ENCODE measurements around the gene HCK.
"Not testable (repeated sequence)": the region's sequence is repeated elsewhere in the genome, so short reads cannot be mapped to it uniquely, and the experiment has no call there.

Gene HCK

DNA sequence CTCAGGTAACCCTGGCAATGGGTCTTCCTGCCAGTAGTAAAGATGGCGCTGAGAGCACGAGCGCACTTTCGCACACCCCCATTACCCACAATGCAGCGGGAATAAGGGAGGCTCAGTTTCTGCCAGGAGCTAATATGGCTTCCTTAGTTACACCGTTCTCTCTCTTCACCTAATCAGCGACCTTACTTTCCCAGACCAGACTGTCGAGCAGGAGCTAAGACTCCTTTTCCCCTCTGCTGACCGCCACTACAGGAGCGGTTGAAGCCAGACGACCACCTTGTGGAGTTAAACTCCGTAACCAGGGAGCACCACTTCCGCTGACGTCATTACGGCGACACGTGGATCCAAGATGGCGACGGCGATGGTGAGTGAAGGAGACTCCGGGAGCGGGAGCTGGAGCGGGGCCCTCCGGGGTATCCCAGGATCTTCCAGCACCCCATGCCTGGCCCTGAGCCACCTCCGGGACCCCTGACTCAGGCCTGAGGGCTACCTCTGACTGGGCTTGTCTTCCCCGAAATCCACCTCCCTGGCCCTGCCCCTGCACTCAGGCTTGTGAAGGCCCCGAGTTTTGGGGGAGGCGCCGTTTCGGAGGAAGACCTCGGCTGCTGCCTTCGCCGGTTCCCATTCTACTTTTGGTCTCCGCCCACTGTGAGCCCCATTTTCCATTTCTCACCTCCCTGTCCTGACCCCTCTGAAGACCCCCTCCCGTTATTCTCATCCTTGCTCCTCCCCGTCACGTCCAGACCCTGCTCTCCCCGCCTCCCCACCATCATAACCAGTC lies 57.5 kb downstream of the HCK start, which contains the start of gene TM9SF4:
Gene TM9SF4, plus strand, starts transcription at position 323 of the 781 bp plus-strand sequence. Its CDS starts 27 bp downstream, at position 350.
- peak; percentile 90 for DNase-seq

DNA sequence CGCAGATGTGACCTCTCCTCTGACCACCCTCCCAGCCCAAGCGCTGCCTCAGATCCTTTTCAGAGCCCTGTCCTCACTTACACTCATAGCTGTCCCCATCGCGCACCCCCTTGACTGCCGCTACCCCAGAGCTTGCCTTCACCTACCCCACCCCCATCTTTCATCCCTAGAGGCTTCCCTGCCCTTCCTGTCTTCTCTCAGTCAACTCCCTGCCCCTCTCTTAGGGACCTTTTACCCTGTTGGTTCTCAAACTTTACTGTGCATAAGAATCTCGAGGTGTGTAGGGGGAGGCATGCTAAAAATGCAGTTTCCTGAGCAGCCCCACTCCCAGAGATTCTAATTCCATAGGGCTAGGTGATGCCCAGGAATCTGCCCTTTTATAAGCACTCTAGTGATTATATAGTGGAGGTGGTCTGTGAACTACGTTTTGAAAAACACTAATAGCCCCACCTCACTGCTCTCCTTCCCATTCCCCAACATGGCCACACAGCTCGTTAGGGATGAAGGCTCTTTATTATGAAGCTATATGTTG lies 58.2 kb downstream of the HCK start:
- no peak for DNase-seq

DNA sequence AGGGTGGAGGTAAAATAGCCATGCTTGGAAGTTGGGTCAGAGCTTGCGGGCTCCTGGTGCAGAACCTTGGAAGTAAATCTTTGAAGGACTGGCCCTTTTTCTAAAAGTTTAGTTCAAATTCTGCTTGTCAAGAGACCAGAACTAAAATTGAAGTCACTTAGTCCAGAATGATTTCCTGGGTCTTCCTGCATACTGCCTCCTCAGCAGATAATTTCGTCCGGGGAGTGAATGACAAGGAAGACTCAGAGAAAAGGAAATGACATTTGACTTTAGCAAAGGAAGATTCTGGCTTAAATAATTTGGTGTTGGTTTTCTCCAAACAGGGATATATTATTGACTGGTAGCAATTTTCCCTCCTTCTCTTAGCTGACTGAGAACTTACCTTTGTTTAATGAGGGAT lies 58.7 kb downstream of the HCK start:
- no peak for DNase-seq

DNA sequence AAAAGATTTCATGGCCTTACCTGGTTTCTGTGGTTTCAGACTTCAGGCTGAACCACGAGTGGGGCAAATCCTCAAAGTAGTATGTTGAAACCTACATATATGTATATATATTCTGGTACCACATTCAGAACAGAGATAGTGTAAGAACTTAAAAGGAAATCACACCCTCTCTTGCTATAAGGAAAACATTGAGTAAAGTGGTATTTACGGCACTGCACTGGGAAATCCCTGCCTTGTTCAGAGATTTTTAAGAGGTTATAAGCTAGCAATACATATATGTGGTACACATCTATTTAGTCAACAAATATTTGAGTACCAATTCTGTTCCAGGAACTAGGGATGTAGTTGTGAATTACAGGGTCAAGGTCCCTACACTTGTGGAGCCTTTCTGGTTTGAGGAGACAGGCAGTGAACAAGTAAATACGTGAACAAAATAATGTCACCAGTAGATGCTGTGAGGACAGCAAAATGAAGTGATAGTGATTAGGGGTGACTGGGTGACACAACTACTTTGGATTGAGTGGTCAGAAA lies 59.2 kb downstream of the HCK start:
- no peak for DNase-seq

DNA sequence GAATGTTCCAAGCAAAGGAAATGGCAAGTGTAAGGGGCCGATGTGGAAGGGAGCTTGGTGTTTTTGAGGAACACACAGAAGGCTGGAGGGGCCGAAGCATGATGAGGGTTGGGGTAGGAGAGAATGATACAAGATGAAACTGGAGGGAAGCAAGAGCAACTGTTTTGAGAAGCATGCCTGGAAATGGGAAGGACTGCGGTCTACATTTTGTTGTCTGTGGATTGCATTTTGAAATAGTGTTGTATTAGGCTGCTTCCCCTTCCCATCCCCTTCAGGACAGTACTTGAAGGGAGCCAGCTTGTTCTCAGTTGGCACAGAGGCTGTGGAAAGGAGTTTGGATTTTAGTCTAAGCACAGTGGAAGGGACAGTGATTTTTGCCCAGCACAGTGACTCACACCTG lies 59.7 kb downstream of the HCK start:
- no peak for DNase-seq

DNA sequence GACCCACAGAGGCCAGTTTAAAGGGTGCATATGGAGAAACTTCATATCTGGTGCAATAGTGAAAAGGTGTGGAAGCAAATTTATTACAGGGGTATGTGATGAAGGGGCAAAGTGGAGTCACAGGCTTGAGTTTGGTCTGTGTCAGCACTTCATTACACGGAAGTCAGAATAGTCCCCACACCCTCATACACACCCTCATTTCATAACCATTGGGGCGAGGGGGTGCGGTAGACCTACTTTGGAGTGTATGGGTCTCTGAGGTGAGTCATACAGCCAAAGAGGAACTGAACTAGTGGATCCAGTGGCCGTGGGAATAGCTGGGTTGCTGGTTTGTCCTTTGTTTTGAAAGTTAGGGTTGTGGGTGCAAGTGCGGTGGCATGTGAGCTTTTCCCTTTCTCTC lies 60.8 kb downstream of the HCK start:
- DNase-seq: no peak

DNA sequence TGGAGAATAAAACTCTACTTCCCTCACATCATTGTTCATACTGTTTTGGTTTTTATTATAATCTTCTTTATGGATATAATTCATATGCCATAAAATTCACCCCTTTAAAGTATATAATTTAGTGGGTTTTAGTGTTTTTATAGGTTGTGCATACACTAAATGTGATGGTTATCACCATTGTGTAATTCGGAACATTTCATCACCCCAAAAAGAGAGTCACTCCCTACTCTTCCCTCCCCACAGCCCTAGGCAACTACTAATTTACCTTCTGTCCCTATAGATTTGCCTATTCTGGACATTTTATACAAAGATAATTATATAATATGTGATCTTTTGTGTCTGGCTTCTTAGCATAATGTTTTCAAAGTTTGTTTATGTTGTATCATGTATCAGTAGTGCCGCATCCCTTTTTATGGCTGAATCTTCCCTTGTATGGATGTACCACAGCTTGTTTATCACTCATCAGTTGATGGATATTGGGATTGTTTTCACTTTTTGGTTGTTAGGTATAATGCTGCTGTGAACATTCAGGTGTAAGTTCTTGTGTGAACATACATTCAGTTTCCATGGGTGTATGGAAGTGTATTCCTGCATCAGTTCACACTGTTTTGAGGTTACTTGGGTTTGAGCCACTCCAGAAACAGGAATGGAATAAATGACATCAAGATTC lies 61.7 kb downstream of the HCK start:
- no peak for DNase-seq

DNA sequence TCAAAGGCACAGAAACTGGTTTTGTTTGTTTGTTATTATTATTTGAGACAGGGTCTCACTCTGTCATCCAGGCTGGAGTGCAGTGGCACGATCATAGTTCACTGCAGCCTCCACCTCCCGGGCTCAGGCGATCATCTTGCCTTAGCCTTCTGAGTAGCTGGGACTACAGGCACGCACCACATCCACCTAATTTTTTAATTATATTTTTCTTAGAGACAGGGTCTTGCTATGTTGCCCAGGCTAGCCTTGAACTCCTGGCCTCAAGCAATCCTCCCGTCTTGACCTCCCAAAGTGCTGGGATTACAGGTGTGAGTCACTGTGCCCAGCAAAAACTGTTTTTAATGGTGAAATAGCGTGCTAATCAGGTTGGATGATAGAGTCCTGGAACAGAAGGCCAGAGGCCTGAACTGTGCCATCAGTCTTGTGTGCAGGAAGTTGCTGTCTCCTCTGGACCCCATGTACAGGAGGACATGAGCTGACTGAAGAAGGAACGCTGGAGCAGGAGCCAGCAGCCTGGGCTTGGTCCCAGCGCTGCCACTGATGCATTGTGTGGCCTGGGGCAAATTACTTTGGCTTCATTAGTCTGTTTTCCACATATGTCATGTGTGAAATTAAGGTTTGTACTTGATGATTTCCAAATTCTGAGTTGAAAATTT lies 62.4 kb downstream of the HCK start:
- DNase-seq: no peak

DNA sequence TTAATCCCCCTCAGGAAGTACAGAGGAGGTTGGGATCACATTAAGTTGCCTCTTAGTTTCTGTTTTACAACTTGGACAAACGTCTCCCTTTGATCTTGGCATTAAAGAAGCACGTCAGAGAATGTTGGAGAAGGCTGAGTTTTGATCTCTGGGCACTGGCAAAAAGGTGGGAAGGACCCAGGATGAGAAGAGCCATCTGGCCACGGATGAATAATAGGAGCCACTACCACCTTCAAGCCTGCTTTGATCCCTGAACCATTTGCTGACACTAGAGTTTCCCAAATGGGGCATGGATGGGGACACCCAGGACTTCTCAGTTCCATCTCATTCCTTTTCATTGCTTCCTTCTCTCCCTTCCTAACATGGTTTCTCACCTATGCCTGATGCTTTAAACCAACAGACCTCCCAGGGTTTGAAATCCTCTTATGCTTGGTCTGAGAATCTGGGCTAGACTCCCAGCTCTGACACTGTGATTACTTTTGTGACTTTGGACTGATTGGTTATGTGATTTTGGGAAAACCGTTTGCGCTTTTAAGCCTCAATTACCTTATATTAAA lies 63.2 kb downstream of the HCK start:
- DNase-seq: no peak

DNA sequence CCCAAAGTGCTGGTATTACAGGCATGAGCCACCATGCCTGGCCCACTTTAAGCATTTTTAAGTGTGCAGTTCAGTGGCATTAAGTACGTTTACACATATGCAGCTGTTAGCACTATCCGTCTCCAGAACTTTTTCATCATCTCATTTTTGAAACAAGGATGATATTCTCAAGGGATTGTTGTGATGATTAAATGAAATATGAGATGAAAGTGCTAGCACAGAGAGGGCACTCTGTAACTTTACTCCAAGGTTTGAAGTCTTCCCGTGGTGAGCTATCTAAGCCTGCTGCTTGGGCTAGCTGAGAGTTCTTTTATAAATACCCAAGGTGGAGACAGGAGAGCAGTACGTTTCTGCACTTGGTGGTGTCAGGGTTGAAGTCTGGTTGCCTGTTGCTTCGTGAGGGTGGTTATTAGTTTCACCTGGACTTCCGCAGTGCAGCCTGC lies 64.1 kb downstream of the HCK start:
- DNase-seq: no peak

DNA sequence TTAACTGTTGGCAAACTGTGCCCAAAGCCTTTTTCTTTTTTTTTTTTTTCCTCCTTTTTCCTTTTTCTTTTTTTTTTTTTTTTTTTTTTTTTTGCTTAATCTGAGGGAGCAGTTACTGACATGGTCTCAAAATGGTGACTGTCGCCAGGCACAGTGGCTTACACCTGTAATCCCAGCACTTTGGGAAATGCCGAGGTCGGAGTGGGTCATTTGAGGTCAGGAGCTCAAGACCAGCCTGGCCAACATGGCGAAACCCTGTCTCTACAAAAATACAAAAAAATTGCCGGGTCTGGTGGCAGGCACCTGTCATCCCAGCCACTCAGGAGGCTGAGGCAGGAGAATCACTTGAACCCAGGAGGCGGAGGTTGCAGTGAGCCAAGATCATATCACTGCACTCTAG lies 64.8 kb downstream of the HCK start:
- DNase-seq: not testable (repeated sequence)

DNA sequence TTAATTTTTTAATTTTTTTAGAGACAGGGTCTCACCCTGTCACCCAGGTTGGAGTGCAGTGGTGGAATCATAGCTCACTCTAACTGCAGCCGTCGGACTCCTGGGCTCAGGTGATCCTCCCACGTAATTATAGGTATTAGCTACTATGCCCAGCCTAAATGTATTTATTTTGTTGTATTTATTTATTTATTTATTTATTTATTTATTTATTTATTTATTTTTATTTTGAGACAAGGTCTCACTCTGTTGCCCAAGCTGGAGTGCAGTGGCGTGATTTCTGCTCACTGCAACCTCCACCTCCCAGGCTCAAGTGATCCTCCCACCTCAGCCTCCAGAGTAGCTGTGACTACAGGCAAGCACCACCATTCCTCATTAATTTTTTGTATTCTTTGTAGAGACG lies 66.4 kb downstream of the HCK start:
- DNase-seq: not testable (repeated sequence)

DNA sequence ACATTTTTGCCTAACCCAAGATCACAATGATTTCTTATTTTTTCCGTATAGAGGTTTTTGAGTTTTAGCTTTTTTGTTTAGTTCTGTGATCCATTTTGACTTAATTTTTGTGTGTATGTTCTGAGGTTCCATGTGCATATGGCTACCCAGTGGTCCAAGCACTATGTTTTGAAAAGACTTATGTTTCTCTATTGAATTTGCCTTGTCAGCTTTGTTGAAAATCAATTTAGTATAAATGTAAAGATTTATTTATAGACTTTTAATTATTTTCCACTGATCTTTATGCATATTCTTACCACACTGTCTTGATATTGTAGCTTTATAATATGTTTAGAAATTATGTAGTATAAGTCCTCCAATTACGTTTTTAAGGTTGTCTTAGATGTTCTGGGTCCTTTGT lies 67.7 kb downstream of the HCK start:
- no peak for DNase-seq

DNA sequence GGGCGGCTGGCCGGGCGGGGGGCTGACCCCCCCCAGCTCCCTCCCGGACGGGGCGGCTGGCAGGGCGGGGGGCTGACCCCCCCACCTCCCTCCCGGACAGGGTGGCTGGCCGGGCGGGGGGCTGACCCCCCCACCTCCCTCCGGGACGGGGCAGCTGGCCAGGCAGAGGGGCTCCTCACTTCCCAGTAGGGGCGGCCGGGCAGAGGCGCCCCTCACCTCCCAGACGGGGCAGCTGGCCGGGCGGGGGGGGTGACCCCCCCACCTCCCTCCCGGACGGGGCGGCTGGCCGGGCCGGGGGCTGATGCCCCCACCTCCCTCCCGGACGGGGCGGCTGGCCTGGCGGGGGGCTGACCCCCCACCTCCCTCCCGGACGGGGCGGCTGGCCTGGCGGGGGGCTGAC lies 69.9 kb downstream of the HCK start:
- not testable (repeated sequence) for DNase-seq

DNA sequence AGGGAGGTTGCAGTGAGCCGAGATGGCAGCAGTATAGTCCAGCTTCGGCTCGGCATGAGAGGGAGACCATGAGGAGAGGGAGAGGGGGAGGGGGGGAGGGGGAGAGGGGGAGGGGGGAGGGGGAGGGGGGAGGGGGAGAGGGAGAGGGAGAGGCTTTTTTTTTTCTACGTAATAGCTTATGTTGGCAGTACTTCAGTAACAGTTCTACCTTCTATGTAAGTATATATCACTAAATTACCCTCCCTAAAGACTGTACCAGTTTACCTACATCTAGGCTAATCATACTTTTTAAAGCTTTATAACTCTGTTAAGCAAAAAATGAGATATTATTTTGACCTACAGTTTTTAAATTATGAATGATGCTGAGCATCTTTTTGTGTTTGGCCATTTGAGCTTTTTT lies 71.0 kb downstream of the HCK start:
- DNase-seq: no peak

DNA sequence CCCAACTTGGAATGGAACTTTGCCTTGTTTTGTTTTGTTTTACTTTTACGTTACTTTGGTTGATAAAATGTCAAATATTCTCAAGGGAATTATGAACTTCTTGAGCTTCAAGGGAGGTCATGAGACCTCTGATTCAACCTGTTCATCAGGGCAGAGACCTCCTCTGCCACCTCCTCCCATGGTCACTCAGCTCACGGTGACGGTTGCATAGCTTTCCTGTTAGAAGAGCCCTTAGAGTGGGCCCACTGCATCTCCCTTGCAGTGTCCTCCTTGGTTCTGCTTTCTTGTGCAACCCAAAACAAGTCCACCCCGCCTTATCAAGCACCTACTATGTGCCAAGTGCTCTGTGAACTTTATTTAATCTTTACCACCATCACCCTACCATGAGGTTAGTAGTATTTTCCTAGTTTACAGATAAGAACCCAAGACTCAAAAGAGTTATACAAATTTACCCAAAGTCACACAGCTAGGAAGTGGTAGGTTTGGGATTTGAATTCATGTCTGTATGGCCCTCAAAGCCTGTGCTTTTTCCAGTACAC lies 72.9 kb downstream of the HCK start:
- DNase-seq: no peak

DNA sequence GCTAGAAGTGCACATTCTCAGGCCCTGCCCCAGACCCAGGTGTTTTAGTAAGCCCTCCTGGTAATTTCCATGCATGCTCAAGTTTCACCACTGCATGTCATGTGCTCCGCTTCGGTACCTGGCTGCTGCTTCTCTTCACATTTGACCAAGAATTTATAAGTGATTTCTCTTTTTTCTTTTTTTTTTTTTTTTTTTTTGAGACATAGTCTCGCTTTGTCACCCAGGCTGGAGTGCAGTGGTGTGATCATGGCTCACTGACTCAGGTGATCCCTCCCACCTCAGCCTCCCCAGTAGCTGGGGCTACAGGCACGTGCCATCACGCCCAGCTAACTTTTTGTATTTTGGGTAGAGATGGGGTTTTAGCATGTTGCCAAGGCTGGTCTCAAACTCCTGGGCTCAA lies 73.5 kb downstream of the HCK start:
- DNase-seq: no peak

DNA sequence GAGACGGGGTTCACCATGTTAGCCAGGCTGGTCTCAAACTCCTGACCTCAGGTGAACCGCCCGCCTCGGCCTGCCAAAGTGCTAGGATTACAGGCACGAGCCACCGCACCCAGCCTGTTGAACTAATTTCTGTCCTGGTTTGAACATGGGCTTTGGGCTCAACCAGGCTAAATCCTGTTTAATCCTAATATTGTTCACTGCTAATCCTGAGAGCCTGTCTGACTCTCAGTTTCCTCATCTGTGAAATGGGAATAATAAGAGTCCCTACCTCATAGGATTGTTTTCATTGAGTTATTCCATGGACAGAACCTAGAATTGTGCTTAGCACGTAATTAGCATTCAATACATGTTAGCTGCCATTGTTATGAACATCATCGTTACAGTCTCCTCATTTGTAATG lies 74.9 kb downstream of the HCK start:
- no peak for DNase-seq

DNA sequence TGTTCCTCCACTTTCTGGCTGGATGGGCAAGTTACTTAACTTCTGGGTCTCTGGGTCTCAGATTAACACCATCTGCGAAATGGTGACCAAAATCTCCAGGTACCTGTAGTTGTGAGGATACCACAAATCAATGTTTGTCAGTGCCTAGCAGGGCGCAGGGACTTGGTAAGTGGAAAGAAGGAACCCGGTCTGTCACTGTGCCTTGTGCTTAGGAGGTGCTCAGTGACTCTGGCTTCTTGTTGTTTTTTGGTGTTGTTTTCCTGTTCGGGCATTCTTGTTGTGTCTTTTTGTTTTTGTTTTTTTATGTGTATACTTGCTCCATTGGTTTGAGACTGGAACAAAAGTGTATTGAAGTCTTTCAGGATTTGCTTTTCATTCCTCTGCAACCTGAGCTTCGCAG lies 75.3 kb downstream of the HCK start:
- DNase-seq: no peak

DNA sequence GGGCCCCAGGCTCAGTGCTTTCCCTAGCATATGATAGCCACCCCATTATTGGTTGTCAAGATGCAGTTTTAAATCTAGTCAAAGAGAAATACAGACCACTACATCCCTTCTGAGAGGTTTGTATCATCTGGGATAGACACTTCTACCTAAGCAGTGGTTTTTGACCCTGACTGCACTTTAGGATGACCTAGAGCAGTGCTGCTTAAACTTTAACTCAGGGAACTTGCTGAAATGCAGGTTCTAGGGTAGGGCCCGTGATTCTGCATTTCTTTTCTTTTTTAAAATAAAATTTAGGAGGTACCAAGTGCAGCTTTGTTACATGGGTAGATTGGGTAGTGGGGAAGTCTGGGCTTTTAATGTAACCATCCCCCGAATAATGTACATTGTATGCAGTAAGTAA lies 76.1 kb downstream of the HCK start:
- DNase-seq: no peak

DNA sequence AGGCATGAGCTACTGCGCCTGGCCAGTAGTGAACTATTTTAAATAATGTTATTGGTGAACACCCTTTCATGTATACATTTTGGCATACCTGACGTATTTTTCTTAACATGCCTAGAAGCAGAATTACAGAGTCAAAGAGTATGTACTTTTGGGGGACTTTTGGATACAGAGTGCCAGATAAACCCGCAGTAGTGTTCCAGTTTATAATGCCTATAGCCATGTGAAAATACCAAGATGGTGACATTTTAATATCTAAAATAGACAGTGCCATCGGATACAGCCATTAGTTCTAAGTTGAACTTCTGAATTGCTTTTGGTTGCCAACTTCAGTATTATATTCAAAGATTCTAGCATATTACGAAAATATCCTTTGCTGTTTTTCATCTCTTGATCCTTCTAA lies 77.8 kb downstream of the HCK start:
- no peak for DNase-seq

DNA sequence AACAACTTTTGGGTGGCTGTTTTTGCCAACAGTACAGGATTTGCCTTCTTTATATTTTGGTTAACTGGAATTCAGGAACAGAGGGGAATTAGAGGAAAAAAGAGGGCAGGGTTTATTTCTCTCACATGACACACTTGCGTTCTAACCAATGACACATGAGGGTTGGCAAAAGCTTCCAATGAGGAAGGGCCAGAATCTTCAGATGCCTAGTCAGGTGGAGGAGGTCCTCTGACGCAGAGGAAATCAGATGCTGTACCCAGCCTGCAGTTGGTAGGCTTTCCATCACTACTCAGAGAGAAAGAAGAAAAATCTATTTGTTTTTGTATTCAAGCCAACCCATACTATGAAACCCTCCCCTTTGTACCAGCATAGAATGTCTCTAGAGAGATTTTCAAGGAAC lies 78.3 kb downstream of the HCK start:
- no peak for DNase-seq

DNA sequence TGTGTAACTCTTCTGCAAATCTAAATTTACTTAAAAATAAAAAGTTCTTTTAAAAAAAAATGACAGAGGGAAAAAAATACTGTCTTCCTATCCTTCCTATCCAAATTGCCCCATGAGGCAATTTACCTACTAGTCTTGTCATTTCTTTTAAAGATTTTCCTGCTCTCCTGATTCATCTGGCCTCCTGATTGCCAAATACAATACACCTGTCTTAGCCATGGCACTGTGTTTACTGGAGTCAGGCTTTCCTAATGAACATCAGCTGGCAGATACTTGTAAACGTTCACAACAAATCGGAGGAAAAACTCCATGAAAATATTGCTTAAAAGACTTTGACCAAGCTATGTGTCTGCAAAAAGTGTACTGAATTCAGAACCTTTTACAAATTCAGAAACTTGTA lies 78.9 kb downstream of the HCK start:
- DNase-seq: no peak

All from T1000 (cell line).